CD4-positive, alpha-beta T cell treated with Interferon gamma for 1 hour (primary cell): ENCODE results near the gene HNRNPUL1.
A peak's percentile ranks its signal among the peaks of the same experiment; 100 is the strongest.

ENCODE experiments used
- DNase-seq: peaks from one replicate; pipeline ENCODE4 v3.0.0-alpha.2; 2020

The HNRNPUL1 gene

GRCh38 chr19:41234512-41235168 lies 29.5 kb upstream of the HNRNPUL1 start:
- DNase-seq, result no peak

- no peak for DNase-seq
Observed at GRCh38 chr19:41235480-41235879, 28.7 kb upstream of the HNRNPUL1 start.

DNA sequence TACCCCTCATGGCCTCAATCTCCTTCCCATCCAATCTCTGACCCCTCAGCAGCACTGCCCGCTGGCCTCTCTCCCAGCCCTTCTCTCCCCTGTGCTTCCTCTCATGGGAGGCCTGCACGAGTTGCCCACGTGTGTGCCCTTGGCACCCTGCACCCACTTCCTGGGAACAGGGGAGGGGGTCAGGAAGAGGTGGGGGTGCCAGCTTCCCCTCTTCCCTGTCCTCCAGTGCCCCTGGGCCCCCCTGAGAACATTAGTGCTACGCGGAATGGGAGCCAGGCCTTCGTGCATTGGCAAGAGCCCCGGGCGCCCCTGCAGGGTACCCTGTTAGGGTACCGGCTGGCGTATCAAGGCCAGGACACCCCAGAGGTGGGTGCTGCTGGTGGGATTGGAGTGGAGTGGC lies 25.9 kb upstream of the HNRNPUL1 start:
- no peak for DNase-seq

DNA sequence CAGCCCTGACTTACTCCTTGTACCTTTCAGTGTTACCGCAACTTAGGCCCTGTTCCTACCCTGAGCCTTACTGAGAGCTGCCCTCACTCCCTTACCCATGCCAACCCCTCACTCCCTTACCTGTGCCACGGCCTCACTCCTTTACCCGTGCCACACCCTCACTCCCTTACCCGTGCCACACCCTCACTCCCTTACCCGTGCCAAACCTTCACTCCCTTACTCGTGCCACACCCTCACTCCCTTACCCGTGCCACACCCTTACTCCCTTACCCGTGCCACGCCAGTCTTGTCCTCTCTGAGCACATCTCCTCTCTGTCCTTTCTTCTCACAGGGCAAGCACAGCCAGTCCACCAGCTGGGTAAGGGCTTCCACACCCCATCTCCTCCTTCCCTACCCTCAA lies 24.8 kb upstream of the HNRNPUL1 start:
- no peak for DNase-seq

GRCh38 chr19:41239961-41240574 lies 24.1 kb upstream of the HNRNPUL1 start:
- DNase-seq, result no peak

DNA sequence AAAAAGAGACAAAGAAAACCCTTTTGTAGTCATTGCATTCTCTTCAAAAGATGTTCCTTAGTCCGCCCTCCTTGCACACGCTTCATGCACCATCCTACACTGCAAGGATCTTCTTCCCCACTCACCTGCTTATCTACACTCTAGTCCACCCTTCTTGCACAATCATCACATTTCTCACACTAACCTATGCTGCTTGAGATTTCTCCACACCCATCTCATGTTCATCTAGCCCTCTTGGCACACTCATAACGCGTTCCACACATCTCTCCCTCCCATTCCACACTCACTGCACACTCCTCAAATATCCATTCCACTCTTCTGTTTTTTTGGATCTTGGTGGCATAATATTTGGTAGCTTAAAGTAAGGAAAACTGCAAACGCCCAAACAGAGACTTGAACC lies 22.3 kb upstream of the HNRNPUL1 start:
- DNase-seq, result no peak

- DNase-seq, result no peak
Observed at GRCh38 chr19:41244117-41244516, 20.1 kb upstream of the HNRNPUL1 start.

- DNase-seq, result no peak
Observed at GRCh38 chr19:41245843-41246242, 18.3 kb upstream of the HNRNPUL1 start.

- no peak for DNase-seq
Observed at GRCh38 chr19:41248895-41249294, 15.3 kb upstream of the HNRNPUL1 start.

DNA sequence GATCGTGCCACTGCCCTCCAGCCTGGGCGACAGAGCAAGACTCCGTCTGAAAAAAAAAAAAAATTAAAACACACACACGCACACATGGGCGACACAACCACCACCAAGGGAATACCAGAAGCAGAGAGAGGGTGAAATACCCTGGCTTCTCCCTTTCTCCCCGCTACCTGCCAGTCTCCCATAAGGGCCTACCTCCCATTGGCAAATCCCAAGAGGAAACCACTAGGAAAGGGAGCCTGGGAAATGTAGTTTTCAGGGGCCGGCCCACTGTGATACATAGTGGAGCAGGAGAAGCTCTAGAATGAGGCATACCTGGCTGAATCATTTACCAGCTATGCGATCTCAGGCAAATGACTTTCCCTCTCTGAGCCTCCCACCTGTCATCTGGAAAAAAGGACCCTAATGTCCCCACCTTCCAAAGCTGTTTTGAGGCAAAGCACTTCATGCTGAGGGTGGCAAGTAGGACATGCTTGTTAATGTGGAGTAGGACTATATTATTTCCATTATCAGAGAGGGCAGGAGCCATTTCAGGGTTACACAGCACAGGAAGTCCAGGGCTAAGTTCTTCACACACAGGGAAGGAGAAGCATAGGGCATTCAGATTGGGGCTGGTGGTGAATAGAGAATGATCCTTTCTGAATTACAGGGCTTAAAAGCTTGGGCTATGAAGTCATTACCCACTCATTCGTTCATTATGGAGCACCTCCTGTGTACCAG lies 14.3 kb upstream of the HNRNPUL1 start:
- DNase-seq, result no peak

- no peak for DNase-seq
Observed at GRCh38 chr19:41253660-41254059, 10.5 kb upstream of the HNRNPUL1 start.

- no peak for DNase-seq
Observed at GRCh38 chr19:41255171-41255570, 9.0 kb upstream of the HNRNPUL1 start.

GRCh38 chr19:41261474-41262190 lies 2.5 kb upstream of the HNRNPUL1 start:
- DNase-seq, result no peak

GRCh38 chr19:41263042-41263849 lies 926 bp upstream of the HNRNPUL1 start:
- peak; percentile 93 for DNase-seq

DNA sequence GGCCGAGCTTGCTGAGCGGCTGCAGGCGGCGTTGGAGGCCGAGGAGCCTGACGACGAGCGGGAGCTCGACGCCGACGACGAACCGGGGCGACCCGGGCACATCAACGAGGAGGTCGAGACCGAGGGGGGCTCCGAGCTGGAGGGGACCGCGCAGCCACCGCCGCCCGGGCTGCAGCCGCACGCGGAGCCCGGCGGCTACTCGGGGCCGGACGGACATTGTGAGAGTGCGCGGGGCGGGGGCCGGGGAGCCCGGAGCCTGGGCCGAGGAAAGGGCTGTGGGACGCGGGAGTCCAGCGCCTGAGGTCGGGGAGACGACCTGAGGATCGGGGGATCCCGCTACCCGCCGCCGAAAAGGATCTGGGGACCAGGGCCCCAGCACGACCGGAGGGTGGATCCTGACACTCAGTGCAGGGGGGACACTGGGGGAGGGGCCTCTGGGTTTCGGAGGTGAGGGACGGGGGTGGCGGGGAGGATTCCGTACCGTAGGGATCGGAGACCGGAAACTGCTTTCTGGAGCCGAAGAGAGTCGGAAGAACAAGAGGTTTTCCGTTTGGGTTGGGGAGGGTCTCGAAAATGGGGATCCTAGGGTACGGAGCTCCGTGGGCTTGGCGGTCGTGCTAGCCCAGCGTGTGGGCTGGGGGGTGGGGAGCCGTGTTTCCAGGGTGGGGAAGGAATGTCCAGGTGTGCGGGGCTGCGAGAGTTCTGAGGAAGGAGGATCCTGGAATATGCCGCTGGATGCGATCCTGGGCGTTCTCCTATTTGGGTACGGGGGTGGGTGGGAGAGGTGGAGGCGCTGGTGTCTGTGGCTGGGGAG lies 616 bp downstream of the HNRNPUL1 start:
- DNase-seq, result peak; percentile 48

- DNase-seq, result no peak
Observed at GRCh38 chr19:41265395-41266153, 1.4 kb downstream of the HNRNPUL1 start.

- no peak for DNase-seq
Observed at GRCh38 chr19:41269055-41269454, 4.9 kb downstream of the HNRNPUL1 start.

DNA sequence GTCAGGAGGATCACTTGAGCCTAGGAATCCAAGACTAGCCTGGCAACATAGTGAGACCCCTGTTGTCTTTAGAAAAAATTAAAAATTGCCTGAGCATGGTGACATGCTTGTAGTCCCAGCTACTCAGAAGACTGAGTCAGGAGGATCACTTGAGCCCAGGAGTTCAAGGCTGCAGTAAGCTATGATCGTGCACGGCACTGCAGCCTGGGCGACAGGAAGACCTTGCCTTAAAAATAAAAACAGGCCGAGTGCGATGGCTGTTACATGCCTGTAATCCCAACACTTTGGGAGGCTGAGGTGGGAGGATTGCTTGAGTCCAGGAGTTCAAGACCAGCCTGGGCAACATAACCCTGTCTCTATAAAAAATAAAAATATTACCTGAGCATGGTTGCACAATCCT lies 5.4 kb downstream of the HNRNPUL1 start:
- no peak for DNase-seq

DNA sequence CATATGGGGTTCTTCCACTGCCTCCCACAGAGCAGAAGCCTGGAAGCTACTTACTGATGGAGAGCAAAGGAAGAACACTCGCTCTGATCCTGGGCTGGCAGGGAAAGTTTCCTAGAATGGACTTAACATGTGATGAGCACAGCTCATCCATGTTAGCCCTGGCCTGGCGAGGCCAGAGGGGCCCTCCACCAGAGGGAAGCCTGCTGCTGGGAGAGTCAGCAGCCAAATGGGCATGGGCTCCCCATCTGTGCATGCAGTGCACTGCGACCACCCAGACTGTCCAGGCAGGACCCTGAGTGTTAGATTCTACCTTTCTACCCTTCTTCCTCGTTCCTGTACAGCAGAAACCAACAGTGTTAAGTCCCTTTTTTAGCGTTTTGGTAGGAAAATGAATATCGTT lies 8.9 kb downstream of the HNRNPUL1 start:
- DNase-seq, result no peak

- no peak for DNase-seq
Observed at GRCh38 chr19:41274802-41275201, 10.6 kb downstream of the HNRNPUL1 start.

- DNase-seq, result no peak
Observed at GRCh38 chr19:41276231-41276630, 12.1 kb downstream of the HNRNPUL1 start.
